ENCODE results near the gene MTREX.

DNA sequence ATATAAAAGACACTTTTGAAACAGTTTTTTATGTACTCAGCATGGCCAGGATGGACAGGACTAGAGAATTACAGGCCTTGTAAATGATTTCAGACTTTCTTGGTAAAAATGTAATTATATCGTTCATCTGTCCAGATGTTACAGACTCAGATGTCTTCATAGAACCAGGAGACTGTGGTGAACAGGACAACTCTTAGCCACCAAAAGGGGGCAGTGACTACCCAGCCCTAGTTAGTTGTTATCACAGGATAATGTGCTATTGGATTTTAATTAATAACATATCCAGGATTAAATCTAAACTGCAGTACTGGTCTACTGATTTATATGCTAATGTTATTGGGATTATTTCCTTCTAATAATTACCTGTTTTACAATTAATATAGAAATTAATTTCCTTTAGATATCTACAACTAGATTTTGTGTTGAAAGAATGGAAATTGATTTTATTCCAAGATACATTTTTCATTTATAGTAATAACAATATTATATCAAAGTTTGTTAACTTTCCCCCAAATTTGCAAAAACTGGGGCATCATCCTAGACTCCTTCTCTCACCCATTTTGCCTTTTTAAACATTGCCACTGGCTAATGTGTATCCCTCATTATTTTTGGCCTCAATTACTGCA is 99.4 kb downstream of the MTREX start:
- no peak for TF ChIP-seq TAF1 (IDR thresholded peaks at IDR 0.05; ENCODE audit: borderline replicate concordance, low read depth, low read length)
- TF ChIP-seq POLR2A (IDR thresholded peaks at IDR 0.05; ENCODE audit: low read depth, low read length), result no peak

Data from GM12892 (cell line).